Activated CD4-positive, alpha-beta T cell treated with anti-CD3 and anti-CD28 coated beads for 4 hours (primary cell): ENCODE measurements around the gene EIF5AL1.
"Not testable (repeated sequence)": the region's sequence is repeated elsewhere in the genome, so short reads cannot be mapped to it uniquely, and the experiment has no call there.

ENCODE experiments used
- DNase-seq, 2 donors: peaks; one replicate each; pipeline ENCODE4 v3.0.0-alpha.2; 2020

EIF5AL1 gene

DNA sequence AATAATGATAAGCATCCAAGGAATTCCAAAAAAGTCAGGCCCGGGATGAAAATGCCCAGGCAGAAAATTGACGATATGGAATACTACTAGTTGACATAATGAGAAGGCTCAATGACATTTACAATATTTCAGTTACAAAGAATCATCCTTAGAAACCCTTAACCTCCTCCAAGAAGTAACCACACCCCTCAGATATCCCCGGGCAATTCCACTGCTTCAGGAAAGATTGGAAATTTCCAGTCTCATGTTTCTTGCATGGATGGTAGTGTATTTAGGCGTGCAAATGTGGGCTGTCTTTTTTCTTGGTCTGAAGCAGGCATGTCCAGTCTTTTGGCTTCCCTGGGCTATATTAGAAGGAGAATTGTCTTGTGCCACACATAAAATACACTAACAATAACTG, 5.2 kb downstream of the EIF5AL1 start:
- not testable (repeated sequence) for DNase-seq

DNA sequence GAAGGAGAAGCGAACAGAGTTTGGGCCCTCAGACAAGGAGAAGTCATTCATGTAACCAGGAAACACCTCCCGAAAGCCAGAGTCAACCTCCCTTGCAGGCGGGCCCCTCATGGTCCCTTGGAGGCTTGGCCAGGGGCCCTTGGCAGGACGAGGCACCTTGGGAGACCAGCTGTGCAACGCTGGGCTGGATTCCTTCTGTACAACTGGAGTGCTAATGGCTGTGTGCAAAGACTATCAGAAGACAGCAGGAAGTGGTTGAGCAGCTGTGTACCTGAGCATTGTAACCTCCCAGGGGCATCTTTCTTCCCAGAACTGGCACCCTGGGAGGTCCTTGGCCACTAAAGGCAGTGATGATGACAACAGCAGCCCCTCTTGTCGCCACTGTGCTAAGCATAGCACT, 9.4 kb downstream of the EIF5AL1 start:
- not testable (repeated sequence) for DNase-seq

DNA sequence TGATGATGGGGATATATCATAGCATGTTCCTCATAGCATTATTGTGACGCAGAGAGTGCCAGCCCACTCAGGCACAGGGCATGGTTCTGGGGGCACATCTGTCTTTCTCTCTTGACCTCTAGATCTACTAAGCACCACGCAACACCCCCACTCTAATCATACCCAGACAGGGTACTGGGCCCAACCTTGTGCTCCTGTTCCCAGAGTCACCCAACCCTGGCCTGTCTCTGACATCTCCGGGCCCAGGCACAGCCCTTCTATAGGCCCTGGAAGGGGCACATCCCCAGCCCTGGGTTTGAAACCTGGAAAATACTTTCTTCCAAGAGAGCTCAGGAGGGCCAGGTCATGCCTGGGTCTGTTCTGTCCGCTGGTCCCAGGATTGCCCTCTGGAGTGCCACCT, 10.1 kb downstream of the EIF5AL1 start:
- DNase-seq, result not testable (repeated sequence)

DNA sequence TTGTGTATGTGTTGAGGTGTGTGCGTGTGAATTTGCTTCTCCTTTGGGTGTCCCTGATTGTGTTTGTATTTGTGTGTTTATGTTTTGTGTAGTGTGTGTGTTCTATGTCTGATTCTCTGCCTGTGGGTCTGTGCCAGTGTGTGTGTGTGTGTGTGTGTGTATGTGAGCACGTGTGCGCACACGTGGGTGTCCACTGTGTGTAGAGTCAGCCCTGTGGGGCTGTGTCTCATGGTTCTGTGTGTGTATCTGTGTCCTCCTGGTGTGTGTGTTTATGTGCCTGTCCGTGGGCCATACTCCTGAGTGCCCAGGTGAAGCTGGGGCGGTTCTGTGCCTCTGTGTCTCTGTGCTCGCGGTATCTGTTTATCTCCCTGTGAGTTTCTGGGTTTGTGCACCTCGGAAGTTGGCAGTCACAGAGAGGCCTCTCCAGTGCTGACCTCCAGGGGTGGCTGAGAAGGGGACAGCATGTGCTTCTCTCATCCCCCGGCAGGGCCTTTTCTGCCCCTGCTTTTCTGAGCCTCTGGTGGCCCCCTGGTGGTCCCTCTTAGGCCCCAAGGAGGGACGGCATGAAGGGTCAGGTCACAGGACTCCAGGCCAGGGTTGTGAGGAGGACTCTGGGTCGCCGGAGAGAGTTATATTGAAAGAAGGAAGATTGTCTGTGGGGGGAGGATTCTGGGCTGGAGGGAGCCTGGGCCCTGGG, 11.0 kb downstream of the EIF5AL1 start:
- not testable (repeated sequence) for DNase-seq

GRCh38 chr10:79525049-79525710, 12.8 kb downstream of the EIF5AL1 start:
- not testable (repeated sequence) for DNase-seq

- not testable (repeated sequence) for DNase-seq
Observed at GRCh38 chr10:79528261-79528660, 15.9 kb downstream of the EIF5AL1 start.

DNA sequence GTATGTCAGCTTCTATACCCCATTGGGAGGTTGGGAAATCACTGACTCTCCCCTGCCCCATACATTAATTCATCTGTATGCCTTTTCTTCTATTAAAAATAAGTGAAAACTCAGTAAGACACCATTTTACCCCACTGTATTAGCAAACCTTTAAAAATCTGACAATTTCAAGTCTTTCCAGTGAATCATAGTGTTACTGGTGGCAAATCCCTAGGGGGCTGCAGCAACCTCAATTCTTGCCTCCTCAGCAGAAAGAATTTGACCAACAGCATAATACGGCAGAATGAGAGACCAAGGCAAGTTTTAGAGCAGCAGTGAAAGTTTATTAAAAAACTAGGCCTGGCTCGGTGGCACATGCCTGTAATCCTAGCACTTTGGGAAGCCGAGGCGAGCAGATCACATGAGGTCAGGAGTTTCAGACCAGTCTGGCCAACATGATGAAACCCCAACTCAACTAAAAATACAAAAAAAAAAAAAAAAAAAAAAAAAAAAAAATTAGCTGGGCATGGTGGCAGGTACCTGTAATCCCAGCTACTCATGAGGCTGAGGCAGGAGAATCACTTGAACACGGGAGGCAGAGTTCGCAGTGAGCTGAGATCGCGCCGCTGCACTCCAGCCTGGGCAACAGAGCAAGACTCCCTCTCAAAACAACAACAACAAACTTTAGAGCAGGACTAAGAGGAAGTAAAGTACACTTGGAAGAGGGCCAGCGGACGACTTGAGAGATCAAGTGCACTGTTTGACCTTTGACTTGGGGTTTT, 21.0 kb downstream of the EIF5AL1 start:
- not testable (repeated sequence) for DNase-seq

DNA sequence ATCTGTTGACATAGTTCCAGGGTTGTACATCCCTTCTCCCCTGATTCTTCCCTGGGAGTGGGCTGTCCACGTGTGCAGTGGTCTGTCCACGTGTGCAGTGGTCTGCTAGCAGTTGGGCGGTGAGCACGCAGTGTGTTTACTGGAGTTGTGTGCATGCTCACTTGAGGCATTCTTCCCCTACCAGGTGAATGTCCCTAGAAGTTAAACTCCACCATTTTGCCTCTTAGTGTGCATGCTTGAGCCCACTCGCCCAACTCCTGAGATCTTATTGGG, 21.5 kb downstream of the EIF5AL1 start:
- not testable (repeated sequence) for DNase-seq

GRCh38 chr10:79538311-79538710, 26.0 kb downstream of the EIF5AL1 start:
- not testable (repeated sequence) for DNase-seq

- DNase-seq, result not testable (repeated sequence)
Observed at GRCh38 chr10:79540930-79541329, 28.6 kb downstream of the EIF5AL1 start.

DNA sequence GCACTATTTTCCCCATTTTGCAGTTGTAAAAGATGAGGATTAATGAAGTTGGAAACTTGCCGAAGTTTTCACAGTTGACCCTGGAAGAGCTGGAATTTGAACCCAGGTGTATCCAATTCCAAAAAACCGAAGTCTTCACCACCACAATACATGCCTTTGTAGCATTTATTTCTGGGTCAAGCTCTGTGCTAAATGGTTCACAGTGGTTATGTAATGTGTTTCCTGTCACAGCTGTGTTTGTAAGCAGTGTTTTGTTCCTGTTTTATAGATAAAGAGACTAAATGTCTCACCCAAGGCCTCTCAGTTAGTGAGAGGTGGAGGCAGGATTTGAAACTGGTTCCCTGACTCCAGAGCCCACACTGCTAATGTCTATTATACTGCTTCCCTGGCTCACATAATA, 30.3 kb downstream of the EIF5AL1 start:
- DNase-seq, result no peak

DNA sequence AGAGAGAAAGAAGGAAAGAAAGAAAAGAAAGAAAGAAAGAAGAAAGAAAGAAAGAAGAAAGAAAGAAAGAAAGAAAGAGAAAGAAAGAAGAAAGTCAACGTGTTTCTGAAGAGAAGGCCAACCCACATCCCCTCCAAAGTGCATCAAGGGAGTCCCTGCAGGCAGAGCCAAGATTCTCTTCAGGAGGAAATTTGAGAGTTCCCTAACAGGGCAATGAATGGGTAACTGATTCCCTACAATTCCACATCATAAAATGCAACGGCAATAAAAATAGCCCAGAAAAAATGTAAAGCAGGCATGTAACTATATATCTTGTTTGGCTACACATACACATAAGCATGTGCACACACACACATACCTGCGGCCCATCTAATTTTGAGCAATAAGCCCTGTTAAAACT, 32.1 kb downstream of the EIF5AL1 start:
- not testable (repeated sequence) for DNase-seq

GRCh38 chr10:79544926-79545659, 32.8 kb downstream of the EIF5AL1 start:
- not testable (repeated sequence) for DNase-seq

GRCh38 chr10:79547128-79547527, 34.8 kb downstream of the EIF5AL1 start:
- DNase-seq, result not testable (repeated sequence)

DNA sequence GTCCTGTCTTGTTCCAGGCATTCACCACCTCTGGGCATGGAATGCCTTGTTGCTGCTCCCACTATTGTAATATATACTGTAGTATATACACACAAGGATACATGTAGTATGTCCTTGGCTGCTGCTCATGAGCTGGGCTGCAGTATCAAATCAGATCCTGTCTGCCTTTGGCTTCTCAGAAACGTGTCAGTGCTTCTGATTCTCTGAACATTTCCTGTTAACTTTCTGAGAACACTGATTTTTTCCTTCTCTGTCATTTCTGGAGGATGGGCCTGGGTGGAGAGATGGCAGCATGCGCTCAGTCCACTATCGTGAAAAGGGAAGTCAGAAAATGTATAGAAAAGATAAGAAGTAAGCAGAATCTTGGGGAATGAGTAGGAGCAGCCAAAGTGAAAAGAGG, 35.6 kb downstream of the EIF5AL1 start:
- no peak for DNase-seq

DNA sequence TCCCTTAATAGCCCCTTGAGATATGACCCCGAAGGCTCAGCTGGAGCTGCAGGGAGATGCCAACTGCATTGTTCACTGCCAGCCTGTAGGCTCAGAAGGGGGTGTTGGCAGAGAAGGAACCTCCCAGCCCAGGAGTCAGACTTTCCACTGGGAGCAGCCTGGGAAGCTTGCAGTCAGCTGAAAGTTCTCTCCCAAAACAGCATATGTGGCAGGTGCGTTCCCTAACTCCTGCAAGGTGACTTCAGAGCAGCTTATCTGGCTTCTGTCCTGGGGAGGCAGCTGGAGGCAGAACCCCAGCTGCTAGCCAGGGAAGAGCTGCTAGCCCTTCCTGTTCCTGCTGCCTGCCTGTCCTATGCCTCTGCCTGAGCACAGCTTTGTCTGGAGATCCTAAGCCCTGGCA, 39.8 kb downstream of the EIF5AL1 start:
- no peak for DNase-seq

DNA sequence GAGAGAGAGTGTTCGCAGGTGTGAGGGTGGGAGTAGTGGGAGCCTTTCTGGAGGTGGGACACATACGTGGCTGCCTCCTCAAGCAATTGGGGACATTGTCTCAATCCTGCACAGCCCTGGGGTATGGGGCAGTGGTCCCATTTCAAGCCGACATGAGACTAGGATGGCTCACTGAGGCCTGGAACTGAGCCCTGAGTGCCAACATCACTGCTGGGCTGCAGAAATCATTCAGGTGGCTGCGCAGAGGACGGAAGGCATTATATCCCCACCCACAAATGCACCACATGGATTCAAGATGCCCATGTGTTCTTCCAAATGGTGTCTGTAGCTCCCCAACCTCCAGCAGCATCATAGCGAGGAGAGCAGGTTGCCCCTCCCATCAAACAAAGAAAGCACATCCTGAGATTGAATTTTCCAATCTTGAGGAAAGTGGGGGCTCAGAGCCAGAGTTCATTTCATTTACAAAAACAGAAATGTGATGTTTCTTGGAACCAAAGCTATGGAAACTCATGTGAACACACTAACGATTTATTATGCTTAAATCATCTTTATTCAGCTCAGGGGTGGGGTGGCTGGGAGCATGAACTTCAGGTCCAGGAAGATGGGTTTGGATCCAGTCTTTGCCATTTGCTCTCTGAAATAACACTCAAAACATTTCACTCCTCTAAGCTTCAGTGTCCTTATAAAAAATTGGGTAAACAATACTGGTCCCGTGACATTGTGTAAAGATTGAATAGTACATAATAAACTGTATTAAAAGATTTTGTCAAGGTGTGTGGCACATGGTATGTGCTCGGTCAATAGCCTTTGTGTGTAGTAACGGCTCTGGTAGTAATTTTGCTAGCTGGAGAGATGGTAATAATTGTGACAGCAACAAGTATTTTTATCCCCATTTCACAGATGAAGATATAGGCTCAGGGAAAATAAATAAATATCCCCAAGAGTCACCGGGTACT, 43.3 kb downstream of the EIF5AL1 start:
- no peak for DNase-seq

GRCh38 chr10:79556961-79557360, 44.6 kb downstream of the EIF5AL1 start:
- DNase-seq, result not testable (repeated sequence)

DNA sequence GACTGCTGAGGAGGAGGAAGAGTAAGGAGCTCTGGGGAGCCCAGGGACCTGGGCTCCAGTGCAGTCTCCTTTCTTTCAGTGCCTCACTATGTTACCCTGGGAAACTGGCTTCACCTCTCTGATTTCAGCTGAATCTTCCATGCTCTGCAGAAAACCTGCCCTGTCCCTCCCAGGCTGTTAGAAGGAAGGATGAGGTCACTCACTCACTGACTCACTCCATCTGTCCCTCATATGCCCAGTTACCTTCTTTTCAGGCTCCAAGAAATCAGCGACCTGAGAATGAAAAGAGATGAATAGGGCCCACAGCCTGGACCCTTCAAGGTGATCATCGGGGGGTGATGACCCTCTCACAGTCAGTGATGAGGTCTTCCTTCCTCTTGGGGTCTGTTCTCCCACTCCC, 47.4 kb downstream of the EIF5AL1 start:
- no peak for DNase-seq

- DNase-seq, result no peak
Observed at GRCh38 chr10:79560160-79560709, 47.9 kb downstream of the EIF5AL1 start, which contains the start of gene SFTPA2. SFTPA2 (minus strand) TSS chr10:79560407; CDS start chr10:79559483, 924 bp downstream.

GRCh38 chr10:79561257-79561656, 48.9 kb downstream of the EIF5AL1 start:
- no peak for DNase-seq
